GM12865 (cell line): Measurements from ENCODE around the gene EXOC8.
"Not testable (repeated sequence)": the region's sequence is repeated elsewhere in the genome, so short reads cannot be mapped to it uniquely, and the experiment has no call there.

Experiments
- DNase-seq: peaks from one replicate; pipeline ENCODE4 v3.0.0; 2010; ENCODE audit warnings: low read depth
- H3K4me3 ChIP-seq: 2 replicates; pipeline ENCODE4 v1.5.1; 2011; ENCODE audit warnings: mild to moderate bottlenecking, low read depth, low read length, control low read depth
- CTCF ChIP-seq: IDR thresholded peaks from 2 replicates; pipeline ENCODE4 v1.5.1; 2011; ENCODE audit warnings: low read length, control low read depth, low read depth, inconsistent platforms; ENCODE audit not compliant: insufficient read depth; ENCODE audit errors: missing control alignments

The EXOC8 gene

GRCh38 chr1:231354330-231355020 lies 16.8 kb upstream of the EXOC8 start:
- TF ChIP-seq CTCF, result no peak
- no peak overlapping the region for H3K4me3 ChIP-seq
- DNase-seq, result no peak

DNA sequence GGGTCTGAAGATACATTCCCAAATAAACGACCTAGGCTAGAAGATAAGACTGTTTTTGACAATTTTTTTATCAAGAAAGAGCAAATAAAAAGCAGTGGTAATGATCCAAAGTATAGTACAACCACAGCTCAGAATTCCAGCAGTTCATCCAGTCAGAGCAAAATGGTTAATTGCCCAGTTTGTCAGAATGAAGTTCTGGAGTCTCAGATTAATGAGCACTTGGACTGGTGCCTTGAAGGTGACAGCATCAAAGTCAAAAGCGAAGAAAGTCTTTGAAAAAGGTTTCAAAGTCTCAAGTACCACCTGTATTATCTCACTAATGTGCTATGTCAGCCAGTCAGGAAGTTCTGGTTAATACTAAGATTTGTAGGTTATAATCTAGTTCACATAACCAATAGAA lies 15.4 kb upstream of the EXOC8 start:
- TF ChIP-seq CTCF, result no peak
- H3K4me3 ChIP-seq, result no peak overlapping the region
- DNase-seq, result no peak

- no peak for TF ChIP-seq CTCF
- no peak for DNase-seq
These were observed 14.2 kb upstream of the EXOC8 start for GRCh38 chr1:231351816-231352215.

GRCh38 chr1:231348856-231349255 lies 11.2 kb upstream of the EXOC8 start:
- H3K4me3 ChIP-seq, DNase-seq: not testable (repeated sequence)

More at GRCh38 chr1:231351816-231352215, 14.2 kb upstream of the EXOC8 start:
- H3K4me3 ChIP-seq, result no peak overlapping the region

DNA sequence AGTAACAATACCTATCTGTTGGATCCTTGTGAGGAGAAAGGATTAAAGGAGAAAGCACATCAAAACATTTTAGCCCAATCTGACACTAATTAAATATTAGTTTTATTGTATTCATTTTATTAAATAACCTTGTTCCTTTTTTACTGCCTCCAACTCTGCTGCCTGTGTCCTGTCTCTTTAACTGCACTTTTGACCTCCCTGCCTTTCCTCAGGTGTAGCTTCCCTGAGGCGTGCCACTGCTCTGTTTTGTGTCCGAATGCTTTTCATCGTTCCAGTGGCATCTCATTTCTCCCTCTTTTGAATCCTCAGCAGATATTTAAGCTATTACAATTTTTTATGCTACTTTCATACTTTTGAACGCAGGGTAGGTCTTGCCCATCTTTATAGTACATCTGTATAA lies 10.8 kb upstream of the EXOC8 start:
- DNase-seq, result no peak
- H3K4me3 ChIP-seq, result no peak overlapping the region
- no peak for TF ChIP-seq CTCF

DNA sequence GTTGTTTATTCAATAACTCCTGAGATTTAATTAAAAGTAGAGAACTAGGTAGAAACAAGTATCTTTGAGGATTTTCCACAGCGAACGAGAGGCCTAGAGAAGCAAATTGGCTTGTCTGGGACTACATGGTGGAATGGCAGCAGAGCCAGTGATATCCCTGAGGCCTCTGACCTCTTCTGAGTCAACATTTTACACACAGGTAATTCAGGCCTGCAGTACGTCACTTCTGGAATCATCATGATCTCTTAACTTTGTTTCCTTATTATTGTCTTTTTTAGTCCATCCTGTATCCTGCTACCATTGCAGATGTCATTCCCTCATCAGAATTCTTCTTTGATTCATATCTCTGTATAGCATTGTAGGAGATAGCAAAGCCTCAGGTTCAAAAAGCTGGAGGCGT lies 10.3 kb upstream of the EXOC8 start:
- H3K4me3 ChIP-seq, result no peak overlapping the region
- no peak for TF ChIP-seq CTCF
- DNase-seq, result no peak

DNA sequence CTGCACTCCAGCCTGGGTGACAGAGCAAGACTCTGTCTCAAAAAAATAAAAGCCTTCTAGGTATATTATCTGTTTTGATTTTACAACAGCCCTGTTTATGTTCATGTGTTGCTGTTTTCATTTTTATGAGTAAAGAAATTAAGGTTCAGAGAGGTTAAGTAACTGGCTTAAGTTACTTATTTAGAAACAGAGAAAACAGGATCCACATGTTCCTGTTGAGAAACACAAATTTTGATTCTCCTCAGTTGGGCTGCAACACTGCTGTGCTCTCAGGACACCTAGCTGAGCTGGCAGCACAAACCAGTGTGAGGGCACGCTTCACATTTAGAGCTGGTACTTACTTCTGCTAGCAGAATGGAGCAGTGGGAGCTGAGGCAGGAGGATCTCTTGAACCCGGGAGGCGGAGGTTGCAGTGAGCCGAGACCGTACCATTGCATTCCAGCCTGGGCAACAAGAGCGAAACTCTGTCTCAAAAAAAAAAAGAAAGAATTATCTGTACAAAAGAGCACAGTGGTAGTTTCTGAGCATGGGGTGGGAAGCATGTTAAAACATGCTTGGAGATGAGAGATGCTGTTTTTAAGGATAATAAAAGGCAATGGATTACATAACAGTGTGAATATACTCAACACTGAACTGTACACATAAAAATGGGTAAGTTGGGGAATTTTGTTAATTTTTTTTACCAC lies 2.8 kb upstream of the EXOC8 start:
- no peak for DNase-seq
- TF ChIP-seq CTCF, result no peak
- H3K4me3 ChIP-seq, result no peak overlapping the region
